ENCODE measurements around the gene HNRNPH1. TPM values are rescaled to one million over a fixed set of nuclear protein-coding genes. Genes with fewer than 3 reads are reported as not detected.

Gene HNRNPH1
- total and polyA plus RNA-seq, 2 experiments from 2014 or later, result 410 to 715 TPM

GRCh38 chr5:179609834-179610108 is 13.7 kb downstream of the HNRNPH1 start:
- Histone ChIP-seq H3K9me2 (ENCODE audit: insufficient read depth) (no peaks in the 10 kb centered on the region), H3K79me2 (replicated peaks; ENCODE audit: insufficient read depth) (no peaks in the 10 kb centered on the region; the same call in 1 of the 2 replicates), H3F3A (replicated peaks; ENCODE audit: low read depth) (peaks cover 75% of the 10 kb centered on the region), H3K27me3 (ENCODE audit: insufficient read depth) (no peaks in the 10 kb centered on the region), H3K4me3 (no peak overlapping the region), H3K4me1 (ENCODE audit: insufficient read depth) (no peaks in the 10 kb centered on the region; the same call in 1 of the 2 replicates), H2AFZ (no peak overlapping the region), H3K36me3 (ENCODE audit: insufficient read depth) (peaks cover 38% of the 10 kb centered on the region), H3K27ac (ENCODE audit: low read depth) (peak overlapping the region; percentile 93), H4K20me1 (replicated peaks; ENCODE audit: insufficient read depth) (peaks cover 33% of the 10 kb centered on the region), H3K4me2 (no peak overlapping the region)
- Mint-ChIP-seq H3K27ac (peak overlapping the region; percentile 4; the same call in 1 of the 2 replicates), H3K4me1 (peaks cover 17% of the 10 kb centered on the region; the same call in 2 of the 3 replicates), H3K9me3 (no peaks in the 10 kb centered on the region; the same call in 1 of the 3 replicates), H3K4me3 (no peak overlapping the region), H3K27me3 (ENCODE audit: insufficient read depth, low read depth, poor library complexity) (peaks cover 63% of the 10 kb centered on the region), H3K36me3 (ENCODE audit: low read depth) (peaks cover 88% of the 10 kb centered on the region)
- TF ChIP-seq ZNF462 (CRISPR knock-in tag; IDR thresholded peaks at IDR 0.05), result no peak
- TF ChIP-seq EZH2 (IDR thresholded peaks at IDR 0.05; ENCODE audit: low read depth, unreplicated experiment), result no peak
- TF ChIP-seq CTCF (conservative IDR thresholded peaks at IDR 0.05; ENCODE audit: low read depth in 2 of 2), result no peak
- TF ChIP-seq ZNF331 (CRISPR knock-in tag; IDR thresholded peaks at IDR 0.05; ENCODE audit: low read depth), result no peak
- no peak for TF ChIP-seq ETS1 (IDR thresholded peaks at IDR 0.05)
- no peak for TF ChIP-seq EZH2phosphoT487 (IDR thresholded peaks at IDR 0.05; ENCODE audit: unreplicated experiment)
- no peak for TF ChIP-seq ZNF114 (CRISPR knock-in tag; IDR thresholded peaks at IDR 0.05)
- TF ChIP-seq JUNB (IDR thresholded peaks at IDR 0.05; ENCODE audit: unreplicated experiment), result no peak
- TF ChIP-seq NANOG (IDR thresholded peaks at IDR 0.05; ENCODE audit: borderline replicate concordance), result no peak
- TF ChIP-seq, protein P1, sequence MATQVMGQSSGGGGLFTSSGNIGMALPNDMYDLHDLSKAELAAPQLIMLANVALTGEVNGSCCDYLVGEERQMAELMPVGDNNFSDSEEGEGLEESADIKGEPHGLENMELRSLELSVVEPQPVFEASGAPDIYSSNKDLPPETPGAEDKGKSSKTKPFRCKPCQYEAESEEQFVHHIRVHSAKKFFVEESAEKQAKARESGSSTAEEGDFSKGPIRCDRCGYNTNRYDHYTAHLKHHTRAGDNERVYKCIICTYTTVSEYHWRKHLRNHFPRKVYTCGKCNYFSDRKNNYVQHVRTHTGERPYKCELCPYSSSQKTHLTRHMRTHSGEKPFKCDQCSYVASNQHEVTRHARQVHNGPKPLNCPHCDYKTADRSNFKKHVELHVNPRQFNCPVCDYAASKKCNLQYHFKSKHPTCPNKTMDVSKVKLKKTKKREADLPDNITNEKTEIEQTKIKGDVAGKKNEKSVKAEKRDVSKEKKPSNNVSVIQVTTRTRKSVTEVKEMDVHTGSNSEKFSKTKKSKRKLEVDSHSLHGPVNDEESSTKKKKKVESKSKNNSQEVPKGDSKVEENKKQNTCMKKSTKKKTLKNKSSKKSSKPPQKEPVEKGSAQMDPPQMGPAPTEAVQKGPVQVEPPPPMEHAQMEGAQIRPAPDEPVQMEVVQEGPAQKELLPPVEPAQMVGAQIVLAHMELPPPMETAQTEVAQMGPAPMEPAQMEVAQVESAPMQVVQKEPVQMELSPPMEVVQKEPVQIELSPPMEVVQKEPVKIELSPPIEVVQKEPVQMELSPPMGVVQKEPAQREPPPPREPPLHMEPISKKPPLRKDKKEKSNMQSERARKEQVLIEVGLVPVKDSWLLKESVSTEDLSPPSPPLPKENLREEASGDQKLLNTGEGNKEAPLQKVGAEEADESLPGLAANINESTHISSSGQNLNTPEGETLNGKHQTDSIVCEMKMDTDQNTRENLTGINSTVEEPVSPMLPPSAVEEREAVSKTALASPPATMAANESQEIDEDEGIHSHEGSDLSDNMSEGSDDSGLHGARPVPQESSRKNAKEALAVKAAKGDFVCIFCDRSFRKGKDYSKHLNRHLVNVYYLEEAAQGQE (IDR thresholded peaks at IDR 0.05; ENCODE audit: unreplicated experiment), result no peak
- TF ChIP-seq POLR2AphosphoS5 (IDR thresholded peaks at IDR 0.05; ENCODE audit: low read depth), result no peak; the same call in 1 of the 2 replicates
- no peak for TF ChIP-seq CREB1 (CRISPR knock-in tag; IDR thresholded peaks at IDR 0.05; ENCODE audit: low read depth)
- TF ChIP-seq STAT1 (IDR thresholded peaks at IDR 0.05; ENCODE audit: unreplicated experiment), result no peak
- ATAC-seq (no peak), DNase-seq (ENCODE audit: low spot score) (no peak)

Measured in GM23338 (cell line).